Panc1 (cell line): ENCODE measurements around the gene CACNA1E. TPM values are rescaled to one million over a fixed set of nuclear protein-coding genes. Genes with fewer than 3 reads are reported as not detected.

Source experiments
- ATAC-seq: fragments of 200-7000 bp; cut with Tn5 transposase; 2 replicates; pipeline ENCODE4 v1.9.1; 2020; ENCODE audit warnings: mild to moderate bottlenecking, moderate library complexity
- BruUV-seq: library from RNA; stranded (reverse); fragments of 400-500 nt; replicated peaks from 2 replicates; lab custom pipeline; 2021; lab: Mats Ljungman, UMichigan
- CTCF ChIA-PET: fragments of 300-600 bp; sonication (Branson Sonifier 250); formaldehyde crosslinking; loops from one replicate; lab custom pipeline; 2022; ENCODE audit warnings: antibody characterized with exemption; lab: Charles Lee
- POLR2A ChIA-PET: fragments of 300-600 bp; sonication (Branson Sonifier 250); formaldehyde crosslinking; loops from one replicate; lab custom pipeline; 2022; ENCODE audit warnings: antibody characterized with exemption; lab: Charles Lee
- DNase-seq: peaks from one replicate; pipeline ENCODE4 v3.0.0-alpha.2; 2010; ENCODE audit warnings: low read depth, low spot score
- H3K27ac ChIP-seq: 2 replicates; pipeline ENCODE4 v1.5.1; 2011; ENCODE audit warnings: mild to moderate bottlenecking, low read length, inconsistent platforms
- H3K27me3 ChIP-seq: fragments of 200-500 bp; sonication (Bioruptor generic); 2 replicates; pipeline ENCODE4 v1.6.0; 2014; ENCODE audit warnings: low read length, inconsistent platforms; ENCODE audit not compliant: control insufficient read depth, insufficient read depth
- H3K36me3 ChIP-seq: fragments of 200-500 bp; sonication (Bioruptor generic); 2 replicates; pipeline ENCODE4 v1.5.1; 2014; ENCODE audit warnings: inconsistent platforms, mild to moderate bottlenecking, low read length, moderate library complexity; ENCODE audit not compliant: control insufficient read depth, insufficient read depth
- H3K4me1 ChIP-seq: 2 replicates; pipeline ENCODE4 v1.5.1; 2011; ENCODE audit warnings: inconsistent platforms, mild to moderate bottlenecking, low read length, moderate library complexity; ENCODE audit not compliant: control insufficient read depth, insufficient read depth
- H3K4me3 ChIP-seq, 2 experiments: 2 replicates each; pipeline ENCODE4 v1.5.1; 2011 to 2012; ENCODE audit warnings: low read depth in 2 of 2, low read length in 2 of 2, mild to moderate bottlenecking in 2 of 2, inconsistent platforms in 1 of 2, moderate library complexity in 1 of 2
- H3K9me3 ChIP-seq: fragments of 200-500 bp; sonication (Bioruptor generic); 2 replicates; pipeline ENCODE4 v1.5.1; 2014; ENCODE audit warnings: low read depth, mild to moderate bottlenecking, inconsistent platforms, low read length, moderate library complexity; ENCODE audit not compliant: control insufficient read depth, insufficient read depth
- POLR2AphosphoS5 ChIP-seq: IDR thresholded peaks from 2 replicates; pipeline ENCODE4 v1.6.1; 2012; ENCODE audit warnings: mild to moderate bottlenecking, low read depth, low read length, moderate library complexity
- REST ChIP-seq, 2 experiments: IDR thresholded peaks; 2 replicates each; pipeline ENCODE4 v1.6.1; 2011 to 2012; ENCODE audit warnings: low read depth in 2 of 2, control low read depth in 1 of 2, low read length in 1 of 2, mild to moderate bottlenecking in 1 of 2, moderate library complexity in 1 of 2; ENCODE audit not compliant: insufficient read depth in 1 of 2
- SIN3A ChIP-seq: IDR thresholded peaks from 2 replicates; pipeline ENCODE4 v1.6.1; 2012; ENCODE audit warnings: low read depth, mild to moderate bottlenecking, low read length, moderate library complexity, borderline replicate concordance; ENCODE audit not compliant: insufficient read depth
- TCF7L2 ChIP-seq: IDR thresholded peaks from 2 replicates; pipeline ENCODE4 v1.6.1; 2011; ENCODE audit warnings: mild to moderate bottlenecking, low read depth, low read length, inconsistent platforms
- in situ Hi-C: cut with HindIII; loops from 2 replicates; pipeline ENCODE4 v1.10.0; 2016; ENCODE audit warnings: low sequenced_read_pairs, low pct_unique_long_range_greater_than_20kb
- intact Hi-C: fragments of 100-400 bp; cut with micrococcal nuclease; formaldehyde crosslinking; loops from one replicate; pipeline ENCODE4 v1.10.0; 2022; ENCODE audit not compliant: unreplicated experiment
- total RNA-seq: library from RNA; stranded (reverse); gene quantifications from one replicate; pipeline ENCODE4 v1.2.1, GENCODE V29; 2021; ENCODE audit not compliant: unreplicated experiment
- TF ChIP-seq, protein P1 (sequence below): fragments of 450-650 bp; IDR thresholded peaks from 2 replicates; pipeline ENCODE4 v1.5.1; 2017; ENCODE audit warnings: mild to moderate bottlenecking

The CACNA1E gene
- total RNA-seq, 1 experiment from 2014 or later: not detected

GRCh38 chr1:181554465-181554864 is 71.1 kb downstream of the CACNA1E start:
- no peaks in the 10 kb centered on the region for H3K9me3 ChIP-seq
- no peak overlapping the region for H3K4me3 ChIP-seq
- H3K4me1 ChIP-seq: no peaks in the 10 kb centered on the region
- CTCF ChIA-PET: no interaction called here
- no peaks in the 10 kb centered on the region for H3K27me3 ChIP-seq
- ATAC-seq (no peak), DNase-seq (no peak)
- H3K27ac ChIP-seq: no peak overlapping the region
- POLR2A ChIA-PET: no interaction called here
- no peaks in the 10 kb centered on the region for H3K36me3 ChIP-seq
- in situ Hi-C loops: no loop called here
- TF ChIP-seq, protein P1, sequence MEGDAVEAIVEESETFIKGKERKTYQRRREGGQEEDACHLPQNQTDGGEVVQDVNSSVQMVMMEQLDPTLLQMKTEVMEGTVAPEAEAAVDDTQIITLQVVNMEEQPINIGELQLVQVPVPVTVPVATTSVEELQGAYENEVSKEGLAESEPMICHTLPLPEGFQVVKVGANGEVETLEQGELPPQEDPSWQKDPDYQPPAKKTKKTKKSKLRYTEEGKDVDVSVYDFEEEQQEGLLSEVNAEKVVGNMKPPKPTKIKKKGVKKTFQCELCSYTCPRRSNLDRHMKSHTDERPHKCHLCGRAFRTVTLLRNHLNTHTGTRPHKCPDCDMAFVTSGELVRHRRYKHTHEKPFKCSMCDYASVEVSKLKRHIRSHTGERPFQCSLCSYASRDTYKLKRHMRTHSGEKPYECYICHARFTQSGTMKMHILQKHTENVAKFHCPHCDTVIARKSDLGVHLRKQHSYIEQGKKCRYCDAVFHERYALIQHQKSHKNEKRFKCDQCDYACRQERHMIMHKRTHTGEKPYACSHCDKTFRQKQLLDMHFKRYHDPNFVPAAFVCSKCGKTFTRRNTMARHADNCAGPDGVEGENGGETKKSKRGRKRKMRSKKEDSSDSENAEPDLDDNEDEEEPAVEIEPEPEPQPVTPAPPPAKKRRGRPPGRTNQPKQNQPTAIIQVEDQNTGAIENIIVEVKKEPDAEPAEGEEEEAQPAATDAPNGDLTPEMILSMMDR: no peak
- TF ChIP-seq TCF7L2 (no peak), POLR2AphosphoS5 (no peak), SIN3A (no peak), REST (IDR thresholded peaks at IDR 0.05; ENCODE audit: insufficient read depth in 1 of 2, low read depth in 2 of 2, low read length in 1 of 2) (no peak)
- no TSS peak for BruUV-seq
- intact Hi-C loops: no loop called here

- H3K27me3 ChIP-seq: no peaks in the 10 kb centered on the region
- H3K4me1 ChIP-seq: no peaks in the 10 kb centered on the region
- POLR2A ChIA-PET: no interaction called here
- CTCF ChIA-PET: no interaction called here
- DNase-seq: no peak
- ATAC-seq: no peak
- no TSS peak for BruUV-seq
- no peak overlapping the region for H3K27ac ChIP-seq
- intact Hi-C loops (no loop called here), in situ Hi-C loops (no loop called here)
- H3K9me3 ChIP-seq: no peaks in the 10 kb centered on the region
- no peaks in the 10 kb centered on the region for H3K36me3 ChIP-seq
- H3K4me3 ChIP-seq: no peak overlapping the region
- TF ChIP-seq TCF7L2 (no peak), POLR2AphosphoS5 (no peak), REST (IDR thresholded peaks at IDR 0.05; ENCODE audit: insufficient read depth in 1 of 2, low read depth in 2 of 2, low read length in 1 of 2) (no peak), SIN3A (no peak)
- TF ChIP-seq, protein P1: no peak
Observed at GRCh38 chr1:181556631-181557030, 73.3 kb downstream of the CACNA1E start.
